GM13976 (cell line): Measurements from ENCODE around the gene DNAJC18.

Experiments used
- DNase-seq: peaks from one replicate; pipeline ENCODE4 v3.0.0; 2012; ENCODE audit warnings: low spot score
- CTCF ChIP-seq: IDR thresholded peaks from 2 replicates; pipeline ENCODE4 v1.5.1; 2012; ENCODE audit warnings: borderline replicate concordance, mild to moderate bottlenecking; ENCODE audit not compliant: insufficient read depth; ENCODE audit errors: extremely low read depth, missing control alignments, control extremely low read depth
- in situ Hi-C: fragments of 300-500 bp; cut with MboI; formaldehyde crosslinking; loops from one replicate; pipeline ENCODE4 v1.12.0; 2022; ENCODE audit warnings: low sequenced_read_pairs, mixed read lengths, inconsistent platforms; ENCODE audit not compliant: unreplicated experiment

The DNAJC18 gene

GRCh38 chr5:139454568-139455290, 15.4 kb upstream of the DNAJC18 start:
- in situ Hi-C loops, result no loop called here
- DNase-seq, result no peak
- no peak for TF ChIP-seq CTCF

GRCh38 chr5:139453683-139454567, 14.6 kb upstream of the DNAJC18 start:
- no peak for DNase-seq
- no peak for TF ChIP-seq CTCF
- in situ Hi-C loops, result no loop called here

- in situ Hi-C loops, result no loop called here
- no peak for TF ChIP-seq CTCF
- no peak for DNase-seq
These were observed 12.7 kb upstream of the DNAJC18 start for GRCh38 chr5:139451878-139452660.

GRCh38 chr5:139451176-139451575, 11.9 kb upstream of the DNAJC18 start:
- TF ChIP-seq CTCF, result no peak
- DNase-seq, result no peak
- in situ Hi-C loops, result no loop called here

GRCh38 chr5:139446956-139447779, 7.8 kb upstream of the DNAJC18 start:
- no peak for DNase-seq
- no peak for TF ChIP-seq CTCF
- in situ Hi-C loops, result no loop called here
